Uterus (tissue), 4 donors: Measurements from ENCODE around the gene TMEM167A. TPM values are rescaled to one million over a fixed set of nuclear protein-coding genes. Genes with fewer than 3 reads are reported as not detected.

ENCODE experiments used
- DNase-seq, 2 donors: peaks; one replicate each; pipeline ENCODE4 v3.0.0-alpha.2; 2019 to 2020
- H3K27ac ChIP-seq, 2 donors: fragments of 200-600 bp; sonication (generic); 1 replicate in 1 of 2; 2 replicates in 1 of 2; pipeline ENCODE4 v1.5.1; 2016 to 2018
- H3K27me3 ChIP-seq, 2 donors: fragments of 200-600 bp; sonication (generic); one replicate each; pipeline ENCODE4 v1.5.1; 2018 to 2019; ENCODE audit warnings: control low read depth in 1 of 2
- H3K36me3 ChIP-seq, 2 donors: fragments of 200-600 bp; sonication (generic); one replicate each; pipeline ENCODE4 v1.5.1; 2019; ENCODE audit warnings: control low read depth in 1 of 2
- H3K4me1 ChIP-seq, 2 donors: fragments of 200-600 bp; sonication (generic); one replicate each; pipeline ENCODE4 v1.5.1; 2018 to 2019; ENCODE audit warnings: control low read depth in 1 of 2
- H3K4me3 ChIP-seq, 2 donors: fragments of 200-600 bp; sonication (generic); 1 replicate in 1 of 2; 2 replicates in 1 of 2; pipeline ENCODE4 v1.5.1; 2018 to 2019; ENCODE audit warnings: mild to moderate bottlenecking in 1 of 2
- H3K9me3 ChIP-seq, 2 donors: fragments of 200-600 bp; sonication (generic); one replicate each; pipeline ENCODE4 v1.5.1; 2019; ENCODE audit warnings: control low read depth in 1 of 2
- CTCF ChIP-seq, 4 experiments: fragments of 200-600 bp in 2 of 4; fragments of 450-650 bp in 2 of 4; sonication (generic) in 2 of 4; IDR thresholded peaks; one replicate each; pipeline ENCODE4 v1.5.1; 2016 to 2019; ENCODE audit warnings: antibody characterized with exemption in 4 of 4, mild to moderate bottlenecking in 2 of 4, moderate library complexity in 1 of 4
- POLR2A ChIP-seq, 2 donors: fragments of 450-650 bp; IDR thresholded peaks; one replicate each; pipeline ENCODE4 v1.6.1; 2016; ENCODE audit warnings: antibody characterized with exemption in 2 of 2, mild to moderate bottlenecking in 1 of 2, moderate library complexity in 1 of 2
- intact Hi-C: fragments of 100-400 bp; cut with DNase I; formaldehyde crosslinking; loops from one replicate; pipeline ENCODE4 v1.15.1; 2023; ENCODE audit warnings: low total_unique reads
- total RNA-seq, 4 donors: library from RNA; depleted of rRNA in 3 of 4; stranded (reverse); fragments of >200 nt in 3 of 4; gene quantifications; one replicate each; pipeline versions ENCODE4 v1.1.0 to v1.2.4, GENCODE V29; 2014 to 2023
- donor health status: DM: yes; HTN: yes; CAD: no.

The TMEM167A gene
- total RNA-seq, 4 donors from 2014 or later, result 16.9 to 118 (median 32.3) TPM

- Histone ChIP-seq H3K4me1 (no peaks in the 10 kb centered on the region), H3K36me3 (no peaks in the 10 kb centered on the region), H3K27me3 (no peaks in the 10 kb centered on the region), H3K9me3 (peaks cover 0 to 8% of the 10 kb centered on the region in 2 donors), H3K27ac (no peak overlapping the region), H3K4me3 (no peak overlapping the region)
- intact Hi-C loops, result no loop called here
- no peak for DNase-seq
- TF ChIP-seq POLR2A (IDR thresholded peaks at IDR 0.05), result no peak
- TF ChIP-seq CTCF (IDR thresholded peaks at IDR 0.05), result no peak
These were observed 19.6 kb upstream of the TMEM167A start for GRCh38 chr5:83096660-83097339.

GRCh38 chr5:83095957-83096539 lies 18.9 kb upstream of the TMEM167A start:
- H3K4me1 ChIP-seq, result no peaks in the 10 kb centered on the region
- intact Hi-C loops, result no loop called here
- peaks cover 0 to 8% of the 10 kb centered on the region in 2 donors for H3K9me3 ChIP-seq
- H3K4me3 ChIP-seq, result no peak overlapping the region
- no peak overlapping the region for H3K27ac ChIP-seq
- TF ChIP-seq CTCF (IDR thresholded peaks at IDR 0.05), result no peak
- no peak for TF ChIP-seq POLR2A (IDR thresholded peaks at IDR 0.05)
- no peaks in the 10 kb centered on the region for H3K36me3 ChIP-seq
- H3K27me3 ChIP-seq, result no peaks in the 10 kb centered on the region
- DNase-seq, result no peak

GRCh38 chr5:83095163-83095956 lies 18.2 kb upstream of the TMEM167A start:
- no peaks in the 10 kb centered on the region for H3K36me3 ChIP-seq
- no peak for TF ChIP-seq CTCF (IDR thresholded peaks at IDR 0.05)
- no peak for TF ChIP-seq POLR2A (IDR thresholded peaks at IDR 0.05)
- no peaks in the 10 kb centered on the region for H3K4me1 ChIP-seq
- intact Hi-C loops, result no loop called here
- H3K27ac ChIP-seq, result no peak overlapping the region
- H3K27me3 ChIP-seq, result no peaks in the 10 kb centered on the region
- H3K9me3 ChIP-seq, result peaks cover 0 to 8% of the 10 kb centered on the region in 2 donors
- no peak for DNase-seq
- H3K4me3 ChIP-seq, result no peak overlapping the region

GRCh38 chr5:83093692-83094091 lies 16.5 kb upstream of the TMEM167A start:
- no peak overlapping the region for H3K27ac ChIP-seq
- no peak for TF ChIP-seq CTCF (IDR thresholded peaks at IDR 0.05)
- TF ChIP-seq POLR2A (IDR thresholded peaks at IDR 0.05), result no peak
- no peaks in the 10 kb centered on the region for H3K27me3 ChIP-seq
- intact Hi-C loops, result no loop called here
- DNase-seq, result no peak
- H3K4me3 ChIP-seq, result no peak overlapping the region
- no peaks in the 10 kb centered on the region for H3K4me1 ChIP-seq
- peaks cover 0 to 8% of the 10 kb centered on the region in 2 donors for H3K9me3 ChIP-seq
- H3K36me3 ChIP-seq, result no peaks in the 10 kb centered on the region

- H3K27me3 ChIP-seq, result no peaks in the 10 kb centered on the region
- no peak overlapping the region for H3K4me3 ChIP-seq
- no peaks in the 10 kb centered on the region for H3K4me1 ChIP-seq
- no peak overlapping the region for H3K27ac ChIP-seq
- intact Hi-C loops, result no loop called here
- no peaks in the 10 kb centered on the region for H3K36me3 ChIP-seq
- no peak for DNase-seq
- peaks cover 0 to 8% of the 10 kb centered on the region in 2 donors for H3K9me3 ChIP-seq
- TF ChIP-seq POLR2A (IDR thresholded peaks at IDR 0.05) (no peak), CTCF (IDR thresholded peaks at IDR 0.05) (no peak)
These were observed 15.4 kb upstream of the TMEM167A start for GRCh38 chr5:83092619-83093018.
